ENCODE measurements around the gene ARMC2. TPM values are rescaled to one million over a fixed set of nuclear protein-coding genes. Genes with fewer than 3 reads are reported as not detected.

Gene ARMC2
- polyA plus RNA-seq, 6 donors from 2014 or later: 3.4 to 4.9 (median 4.4) TPM

DNA sequence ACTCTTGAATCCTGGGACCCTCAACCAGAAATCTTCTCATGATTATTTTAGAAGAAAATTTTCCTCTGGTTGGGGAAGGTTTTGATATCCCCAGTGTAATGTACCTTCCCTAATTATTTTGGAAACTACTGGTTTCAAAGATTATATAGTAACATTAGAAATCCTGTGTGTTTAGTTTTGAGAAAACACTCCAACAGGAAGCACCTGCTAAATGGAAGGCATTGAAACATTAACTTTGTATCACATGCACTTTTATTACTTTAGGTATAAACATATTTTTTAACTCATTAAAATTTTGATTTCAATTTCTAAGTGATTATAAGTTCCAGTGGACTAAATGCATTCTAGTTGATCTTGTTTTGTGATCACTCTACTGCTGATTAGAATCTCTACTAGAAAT is 137.1 kb downstream of the ARMC2 start:
- H3K4me3 Mint-ChIP-seq: no peak overlapping the region
- H3K4me1 Mint-ChIP-seq: peaks cover 0 to 3% (median 0%) of the 10 kb centered on the region in 3 donors
- H3K27me3 Mint-ChIP-seq: no peaks in the 10 kb centered on the region
- DNase-seq: no peak
- H3K27ac Mint-ChIP-seq: no peak overlapping the region
- H3K9me3 Mint-ChIP-seq: peaks cover 0 to 7% (median 2%) of the 10 kb centered on the region in 7 donors
- ATAC-seq (ENCODE audit: low read depth in 2 of 2): no peak
- H3K36me3 Mint-ChIP-seq: peaks cover 8 to 32% of the 10 kb centered on the region in 2 donors

DNA sequence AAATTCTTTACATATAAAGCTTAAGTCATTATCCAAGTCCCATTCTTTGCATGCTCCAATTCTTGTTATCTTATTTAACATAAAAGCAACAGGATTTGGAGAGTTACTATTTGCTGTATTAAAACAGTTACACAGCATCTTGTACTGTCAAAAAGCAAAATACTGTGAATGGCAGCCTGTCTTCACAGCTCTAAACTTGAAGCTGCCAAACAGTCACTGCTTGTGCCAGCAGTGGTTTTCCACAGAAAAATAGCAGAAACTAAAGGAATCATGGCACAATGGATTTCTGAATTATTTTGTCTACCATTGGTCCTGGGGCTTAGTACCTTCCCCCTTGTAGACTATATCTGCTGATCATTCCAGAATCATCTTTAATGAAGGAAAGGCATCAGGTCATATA is 138.9 kb downstream of the ARMC2 start:
- ATAC-seq (ENCODE audit: low read depth in 2 of 2) (no peak), DNase-seq (no peak)
- Mint-ChIP-seq H3K27me3 (no peaks in the 10 kb centered on the region), H3K9me3 (peaks cover 0 to 4% (median 0%) of the 10 kb centered on the region in 7 donors), H3K27ac (no peak overlapping the region), H3K4me1 (peaks cover 0 to 5% (median 3%) of the 10 kb centered on the region in 3 donors), H3K4me3 (no peak overlapping the region), H3K36me3 (peaks cover 25 to 48% of the 10 kb centered on the region in 2 donors)

DNA sequence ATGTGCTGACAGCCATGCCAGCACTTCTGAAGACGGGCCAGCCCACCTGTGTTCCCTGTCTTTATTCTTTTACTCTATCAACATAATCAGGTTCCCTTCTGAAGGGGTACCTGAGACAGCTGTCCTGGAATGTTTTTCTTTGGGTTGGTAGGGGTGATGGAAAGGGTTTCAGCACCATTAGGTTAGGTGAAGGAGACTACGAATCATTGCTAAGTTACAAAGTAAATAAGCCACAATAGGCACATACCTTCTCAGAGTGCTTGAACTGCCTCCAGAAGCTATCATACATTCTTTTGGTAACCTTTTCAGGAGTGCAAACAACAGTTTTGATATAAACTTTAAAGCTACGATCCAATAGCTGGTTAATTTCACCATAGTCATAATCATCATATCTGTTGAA is 140.1 kb downstream of the ARMC2 start:
- Mint-ChIP-seq H3K4me1 (peaks cover 0 to 5% (median 3%) of the 10 kb centered on the region in 3 donors), H3K4me3 (no peak overlapping the region), H3K27ac (no peak overlapping the region), H3K9me3 (peaks cover 0 to 2% (median 0%) of the 10 kb centered on the region in 7 donors), H3K27me3 (no peaks in the 10 kb centered on the region), H3K36me3 (peaks cover 25 to 48% of the 10 kb centered on the region in 2 donors)
- ATAC-seq (ENCODE audit: low read depth in 2 of 2): no peak
- no peak for DNase-seq

GRCh38 chr6:108988765-108989164 is 140.5 kb downstream of the ARMC2 start:
- DNase-seq: no peak
- Mint-ChIP-seq H3K4me1 (peaks cover 0 to 5% (median 3%) of the 10 kb centered on the region in 3 donors), H3K27me3 (no peaks in the 10 kb centered on the region), H3K27ac (no peak overlapping the region), H3K36me3 (peaks cover 25 to 48% of the 10 kb centered on the region in 2 donors), H3K4me3 (no peak overlapping the region), H3K9me3 (peaks cover 0 to under 1% (median 0%) of the 10 kb centered on the region in 7 donors)
- no peak for ATAC-seq (ENCODE audit: low read depth in 2 of 2)

GRCh38 chr6:108989700-108990099 is 141.5 kb downstream of the ARMC2 start:
- Mint-ChIP-seq H3K4me1 (peaks cover 0 to 5% (median 3%) of the 10 kb centered on the region in 3 donors), H3K36me3 (peaks cover 25 to 41% of the 10 kb centered on the region in 2 donors), H3K9me3 (no peaks in the 10 kb centered on the region), H3K27me3 (no peaks in the 10 kb centered on the region), H3K27ac (peak overlapping the region in 2 of 6 donors; percentile 18 to 79), H3K4me3 (no peak overlapping the region)
- no peak for ATAC-seq (ENCODE audit: low read depth in 2 of 2)
- no peak for DNase-seq

- Mint-ChIP-seq H3K27me3 (no peaks in the 10 kb centered on the region), H3K4me1 (peaks cover 0 to 5% (median 0%) of the 10 kb centered on the region in 3 donors), H3K36me3 (peaks cover 24 to 33% of the 10 kb centered on the region in 2 donors), H3K4me3 (no peak overlapping the region), H3K9me3 (no peaks in the 10 kb centered on the region), H3K27ac (peak overlapping the region in 1 of 6 donors; percentile 66)
- ATAC-seq (ENCODE audit: low read depth in 2 of 2): no peak
- DNase-seq: no peak
These were observed 145.7 kb downstream of the ARMC2 start for GRCh38 chr6:108993876-108994275.

DNA sequence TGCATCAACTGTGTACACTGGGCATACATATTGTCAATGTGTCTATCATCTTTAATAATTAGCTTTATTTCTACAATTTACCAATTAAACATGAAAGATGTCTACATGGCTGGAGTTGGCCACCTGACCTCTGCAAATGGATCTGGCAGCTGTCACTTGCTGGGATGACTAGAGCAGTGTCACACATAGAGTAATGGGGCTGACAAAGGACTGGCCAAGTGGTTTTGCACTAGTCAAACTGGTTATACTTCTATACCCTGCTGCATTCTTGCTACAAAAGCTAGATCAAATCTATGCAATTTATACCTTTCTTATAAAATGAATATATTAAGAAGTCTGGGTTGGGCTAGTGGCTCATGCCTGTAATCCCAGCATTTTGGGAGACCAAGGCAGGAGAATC is 147.1 kb downstream of the ARMC2 start:
- Mint-ChIP-seq H3K4me3 (no peak overlapping the region), H3K36me3 (peaks cover 34% of the 10 kb centered on the region in 2 donors), H3K4me1 (peaks cover 0 to 9% (median 0%) of the 10 kb centered on the region in 3 donors), H3K27ac (no peak overlapping the region), H3K9me3 (no peaks in the 10 kb centered on the region), H3K27me3 (no peaks in the 10 kb centered on the region)
- DNase-seq (no peak), ATAC-seq (ENCODE audit: low read depth in 2 of 2) (no peak)

DNA sequence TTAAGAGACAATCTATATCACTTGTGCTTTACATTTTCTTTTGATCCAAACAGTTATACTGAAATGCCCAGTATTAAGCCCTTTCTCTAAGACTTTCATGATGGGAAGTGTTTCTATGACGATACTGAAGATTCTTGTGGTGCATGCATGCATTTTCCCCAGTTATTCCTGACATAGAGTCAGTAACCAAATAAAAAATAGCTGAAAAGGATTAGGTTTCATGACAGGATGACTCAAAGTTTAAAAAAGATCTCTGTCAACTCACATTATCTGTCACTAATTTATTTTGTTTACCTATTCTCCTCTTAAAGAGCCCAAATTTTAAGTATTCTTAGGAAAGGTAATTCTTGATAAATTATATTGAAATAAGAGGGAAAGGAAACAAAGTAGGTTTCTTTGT is 148.0 kb downstream of the ARMC2 start:
- no peak overlapping the region for H3K4me3 Mint-ChIP-seq
- no peaks in the 10 kb centered on the region for H3K9me3 Mint-ChIP-seq
- ATAC-seq (ENCODE audit: low read depth in 2 of 2): no peak
- no peak for DNase-seq
- no peak overlapping the region for H3K27ac Mint-ChIP-seq
- no peaks in the 10 kb centered on the region for H3K27me3 Mint-ChIP-seq
- peaks cover 0 to 9% (median 0%) of the 10 kb centered on the region in 3 donors for H3K4me1 Mint-ChIP-seq
- peaks cover 25 to 26% of the 10 kb centered on the region in 2 donors for H3K36me3 Mint-ChIP-seq

GRCh38 chr6:108998485-108998884 is 150.3 kb downstream of the ARMC2 start:
- DNase-seq (no peak), ATAC-seq (ENCODE audit: low read depth in 2 of 2) (no peak)
- Mint-ChIP-seq H3K4me3 (no peak overlapping the region), H3K9me3 (no peaks in the 10 kb centered on the region), H3K27me3 (no peaks in the 10 kb centered on the region), H3K36me3 (peaks cover 16 to 18% of the 10 kb centered on the region in 2 donors), H3K4me1 (peaks cover 0 to 7% (median 4%) of the 10 kb centered on the region in 3 donors), H3K27ac (no peak overlapping the region)

- Mint-ChIP-seq H3K27me3 (no peaks in the 10 kb centered on the region), H3K9me3 (no peaks in the 10 kb centered on the region), H3K27ac (no peak overlapping the region), H3K4me3 (no peak overlapping the region), H3K36me3 (peaks cover 16 to 18% of the 10 kb centered on the region in 2 donors), H3K4me1 (peaks cover under 1 to 16% (median 4%) of the 10 kb centered on the region in 3 donors)
- ATAC-seq (ENCODE audit: low read depth in 2 of 2) (no peak), DNase-seq (no peak)
These were observed 151.2 kb downstream of the ARMC2 start for GRCh38 chr6:108999428-108999827.

DNA sequence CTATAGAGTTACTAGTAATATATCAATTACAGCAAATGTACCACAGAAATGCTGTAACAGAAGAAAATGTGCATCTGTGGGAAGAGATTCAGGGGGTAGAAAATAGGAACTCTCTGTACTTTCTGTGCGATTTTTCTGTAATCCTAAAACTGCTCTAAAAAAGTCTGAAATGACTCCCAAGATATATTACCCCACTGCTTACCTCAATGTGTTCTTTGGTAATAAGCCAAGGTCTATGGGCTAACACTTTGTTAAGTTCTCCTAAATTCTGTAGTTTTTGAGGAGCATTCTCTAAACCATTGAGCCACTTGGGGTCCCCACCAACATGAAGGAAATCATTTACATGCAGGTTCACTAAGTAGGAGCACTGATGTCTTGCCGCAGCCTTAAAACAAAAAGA is 152.1 kb downstream of the ARMC2 start:
- no peaks in the 10 kb centered on the region for H3K27me3 Mint-ChIP-seq
- no peak overlapping the region for H3K27ac Mint-ChIP-seq
- ATAC-seq (ENCODE audit: low read depth in 2 of 2) (no peak), DNase-seq (no peak)
- H3K9me3 Mint-ChIP-seq: no peaks in the 10 kb centered on the region
- H3K36me3 Mint-ChIP-seq: peaks cover 16 to 18% of the 10 kb centered on the region in 2 donors
- H3K4me1 Mint-ChIP-seq: peaks cover 4 to 20% (median 8%) of the 10 kb centered on the region in 3 donors
- no peak overlapping the region for H3K4me3 Mint-ChIP-seq

DNA sequence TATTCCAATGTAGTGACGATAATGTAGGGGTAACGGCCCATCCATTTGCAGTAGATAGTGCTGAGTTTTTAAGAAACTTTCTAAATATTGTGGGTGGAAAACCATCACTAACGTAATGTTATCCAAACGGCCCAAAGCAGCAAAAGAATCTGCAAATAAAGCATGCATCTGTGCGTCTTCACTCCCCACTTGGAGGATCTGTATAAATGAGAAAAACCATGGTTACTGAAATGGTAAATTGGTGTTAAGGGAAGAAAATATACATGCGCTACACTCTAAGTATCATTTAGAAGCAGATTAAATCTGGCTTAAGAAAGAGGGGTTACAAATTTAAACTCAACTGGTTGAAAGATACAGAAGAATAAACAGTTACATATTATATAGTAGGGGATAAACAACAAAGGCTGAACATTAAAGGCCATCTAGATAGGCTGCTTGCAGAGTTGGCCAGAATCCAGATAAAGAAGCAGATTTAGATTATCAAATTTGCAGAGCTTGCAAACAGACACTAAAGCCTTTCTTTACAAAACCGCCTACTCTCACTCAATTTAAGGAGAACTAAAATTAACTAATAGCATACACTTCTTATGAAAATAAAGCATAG is 153.2 kb downstream of the ARMC2 start:
- no peak for DNase-seq
- H3K27me3 Mint-ChIP-seq: no peaks in the 10 kb centered on the region
- no peak for ATAC-seq (ENCODE audit: low read depth in 2 of 2)
- H3K4me1 Mint-ChIP-seq: peaks cover 9 to 22% (median 10%) of the 10 kb centered on the region in 3 donors
- peaks cover 10 to 16% of the 10 kb centered on the region in 2 donors for H3K36me3 Mint-ChIP-seq
- H3K9me3 Mint-ChIP-seq: no peaks in the 10 kb centered on the region
- no peak overlapping the region for H3K4me3 Mint-ChIP-seq
- H3K27ac Mint-ChIP-seq: no peak overlapping the region

- Mint-ChIP-seq H3K4me3 (peak overlapping the region in 1 of 8 donors; percentile 2), H3K36me3 (peaks cover 10 to 16% of the 10 kb centered on the region in 2 donors), H3K9me3 (no peaks in the 10 kb centered on the region), H3K27me3 (no peaks in the 10 kb centered on the region), H3K27ac (peak overlapping the region in 1 of 6 donors; percentile 7), H3K4me1 (peaks cover 16 to 30% (median 17%) of the 10 kb centered on the region in 3 donors)
- DNase-seq: no peak
- no peak for ATAC-seq (ENCODE audit: low read depth in 2 of 2)
These were observed 154.0 kb downstream of the ARMC2 start for GRCh38 chr6:109002051-109002697.

GRCh38 chr6:109002882-109003281 is 154.7 kb downstream of the ARMC2 start:
- Mint-ChIP-seq H3K9me3 (no peaks in the 10 kb centered on the region), H3K27me3 (no peaks in the 10 kb centered on the region), H3K4me3 (no peak overlapping the region), H3K36me3 (peaks cover 10 to 13% of the 10 kb centered on the region in 2 donors), H3K27ac (no peak overlapping the region), H3K4me1 (peaks cover 17 to 37% (median 24%) of the 10 kb centered on the region in 3 donors)
- ATAC-seq (ENCODE audit: low read depth in 2 of 2): no peak
- no peak for DNase-seq

All from naive B cell (primary cell).